ENCODE data around the gene SH3PXD2A. TPM values are rescaled to one million over a fixed set of nuclear protein-coding genes. Genes with fewer than 3 reads are reported as not detected.

The SH3PXD2A gene
- total and polyA plus RNA-seq, 7 donors: 19.0 to 58.2 (median 24.5) TPM

GRCh38 chr10:103876155-103876554, 20.8 kb upstream of the SH3PXD2A start:
- TF ChIP-seq EP300 (IDR thresholded peaks at IDR 0.05) (no peak), POLR2A (IDR thresholded peaks at IDR 0.05) (no peak), POLR2AphosphoS5 (IDR thresholded peaks at IDR 0.05) (no peak)
- TF ChIP-seq, protein P1, sequence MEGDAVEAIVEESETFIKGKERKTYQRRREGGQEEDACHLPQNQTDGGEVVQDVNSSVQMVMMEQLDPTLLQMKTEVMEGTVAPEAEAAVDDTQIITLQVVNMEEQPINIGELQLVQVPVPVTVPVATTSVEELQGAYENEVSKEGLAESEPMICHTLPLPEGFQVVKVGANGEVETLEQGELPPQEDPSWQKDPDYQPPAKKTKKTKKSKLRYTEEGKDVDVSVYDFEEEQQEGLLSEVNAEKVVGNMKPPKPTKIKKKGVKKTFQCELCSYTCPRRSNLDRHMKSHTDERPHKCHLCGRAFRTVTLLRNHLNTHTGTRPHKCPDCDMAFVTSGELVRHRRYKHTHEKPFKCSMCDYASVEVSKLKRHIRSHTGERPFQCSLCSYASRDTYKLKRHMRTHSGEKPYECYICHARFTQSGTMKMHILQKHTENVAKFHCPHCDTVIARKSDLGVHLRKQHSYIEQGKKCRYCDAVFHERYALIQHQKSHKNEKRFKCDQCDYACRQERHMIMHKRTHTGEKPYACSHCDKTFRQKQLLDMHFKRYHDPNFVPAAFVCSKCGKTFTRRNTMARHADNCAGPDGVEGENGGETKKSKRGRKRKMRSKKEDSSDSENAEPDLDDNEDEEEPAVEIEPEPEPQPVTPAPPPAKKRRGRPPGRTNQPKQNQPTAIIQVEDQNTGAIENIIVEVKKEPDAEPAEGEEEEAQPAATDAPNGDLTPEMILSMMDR (IDR thresholded peaks at IDR 0.05): no peak
- Histone ChIP-seq H3K27ac (no peak overlapping the region), H3K4me3 (no peak overlapping the region), H3K36me3 (peaks cover 7 to 35% (median 11%) of the 10 kb centered on the region in 4 donors), H3K9me3 (no peaks in the 10 kb centered on the region), H3K27me3 (no peaks in the 10 kb centered on the region), H3K4me1 (no peaks in the 10 kb centered on the region)
- intact Hi-C loops (cut with DNase I): no loop called here
- WGBS, 2 donors: 90 to 91% methylated on average over 5 of the region's 5 CpGs
- no peak for DNase-seq

GRCh38 chr10:103874730-103875129, 19.4 kb upstream of the SH3PXD2A start:
- Histone ChIP-seq H3K27ac (no peak overlapping the region), H3K36me3 (peaks cover 0 to 22% (median 3%) of the 10 kb centered on the region in 4 donors), H3K27me3 (no peaks in the 10 kb centered on the region), H3K9me3 (no peaks in the 10 kb centered on the region), H3K4me3 (no peak overlapping the region), H3K4me1 (no peaks in the 10 kb centered on the region)
- DNase-seq: no peak
- TF ChIP-seq, protein P1 (IDR thresholded peaks at IDR 0.05): no peak
- TF ChIP-seq POLR2A (IDR thresholded peaks at IDR 0.05): no peak
- TF ChIP-seq EP300 (IDR thresholded peaks at IDR 0.05): no peak
- TF ChIP-seq POLR2AphosphoS5 (IDR thresholded peaks at IDR 0.05): no peak
- 89 to 90% methylated on average over 6 of the region's 6 CpGs for WGBS, 2 donors
- intact Hi-C loops (cut with DNase I): no loop called here

DNA sequence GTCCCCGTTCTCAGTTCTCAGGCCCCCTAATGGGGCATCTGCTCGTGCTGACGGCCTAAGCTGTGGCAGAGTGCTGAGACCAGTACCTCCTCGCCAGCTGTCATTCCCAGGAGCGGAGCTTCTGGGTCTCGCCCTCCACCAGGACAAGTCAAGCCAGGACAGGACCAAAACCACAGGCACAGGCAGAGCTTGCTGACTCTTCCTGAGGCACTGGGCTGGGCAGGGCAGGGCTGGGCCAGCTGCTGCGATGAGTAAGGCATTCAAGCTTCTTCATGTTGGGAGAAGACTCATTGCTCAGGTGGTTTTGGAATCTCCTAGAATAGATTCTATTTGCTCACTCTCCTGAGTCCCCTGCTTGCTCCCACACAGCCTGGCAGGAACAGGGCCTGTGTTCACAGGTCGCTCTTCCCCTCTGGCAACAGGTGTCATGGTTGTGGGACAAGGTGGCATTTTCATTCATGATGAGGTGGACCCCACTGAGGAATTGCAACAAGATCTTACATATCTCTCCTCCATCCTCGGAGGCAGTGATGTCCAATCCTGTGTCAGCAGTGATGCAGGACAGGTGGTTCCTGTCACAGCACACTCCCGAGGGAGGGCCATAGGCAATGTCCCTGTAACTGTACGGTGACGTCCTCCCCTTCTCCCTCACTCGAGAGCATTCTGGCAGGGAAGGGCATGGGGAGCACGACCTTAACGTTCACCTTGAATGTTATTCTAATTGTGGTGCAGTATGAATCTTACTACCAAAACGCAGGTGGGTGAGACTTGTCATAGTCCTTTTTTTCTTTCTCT, 17.0 kb upstream of the SH3PXD2A start:
- Histone ChIP-seq H3K9me3 (no peaks in the 10 kb centered on the region), H3K4me3 (no peak overlapping the region), H3K4me1 (no peaks in the 10 kb centered on the region), H3K27ac (no peak overlapping the region), H3K36me3 (no peaks in the 10 kb centered on the region), H3K27me3 (no peaks in the 10 kb centered on the region)
- TF ChIP-seq POLR2A (IDR thresholded peaks at IDR 0.05) (no peak), EP300 (IDR thresholded peaks at IDR 0.05) (no peak), POLR2AphosphoS5 (IDR thresholded peaks at IDR 0.05) (no peak)
- TF ChIP-seq, protein P1 (IDR thresholded peaks at IDR 0.05): no peak
- no peak for DNase-seq
- intact Hi-C loops (cut with DNase I): no loop called here
- WGBS, 2 donors: 88 to 89% methylated on average over 16 of the region's 16 CpGs

DNA sequence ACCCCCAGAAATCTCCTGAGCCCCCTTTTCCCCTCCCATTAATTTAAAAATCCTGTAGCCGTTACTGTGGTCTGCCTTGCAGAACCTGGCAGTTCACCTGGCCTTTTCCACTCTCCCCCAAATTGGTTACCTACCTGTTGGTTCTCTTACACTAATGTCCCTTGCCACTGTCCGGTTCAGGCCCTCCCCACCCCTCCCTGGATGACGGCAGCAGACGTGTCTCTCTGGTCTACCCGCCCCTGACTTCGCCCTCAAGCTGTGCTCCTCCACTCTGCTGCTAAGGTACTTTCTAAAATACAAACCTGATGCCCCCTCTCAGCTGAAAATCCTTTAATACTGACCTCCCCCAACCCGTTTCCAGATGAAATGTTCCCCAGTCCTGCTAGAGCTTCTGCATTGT, 15.6 kb upstream of the SH3PXD2A start:
- WGBS, 2 donors: 85 to 92% methylated on average over 7 of the region's 7 CpGs
- no peak for DNase-seq

More for the DNA sequence above, 15.6 kb upstream of the SH3PXD2A start:
- no peaks in the 10 kb centered on the region for H3K9me3 ChIP-seq
- H3K36me3 ChIP-seq: no peaks in the 10 kb centered on the region
- intact Hi-C loops (cut with DNase I): no loop called here
- H3K4me3 ChIP-seq: no peak overlapping the region
- H3K27ac ChIP-seq: no peak overlapping the region
- no peaks in the 10 kb centered on the region for H3K4me1 ChIP-seq
- H3K27me3 ChIP-seq: no peaks in the 10 kb centered on the region
- TF ChIP-seq, protein P1 (IDR thresholded peaks at IDR 0.05): no peak
- TF ChIP-seq EP300 (IDR thresholded peaks at IDR 0.05) (no peak), POLR2A (IDR thresholded peaks at IDR 0.05) (no peak), POLR2AphosphoS5 (IDR thresholded peaks at IDR 0.05) (no peak)

All from sigmoid colon (tissue), 7 donors.